Sciatic nerve (tissue), 2 donors: ENCODE measurements around the gene PC. TPM values are rescaled to one million over a fixed set of nuclear protein-coding genes. Genes with fewer than 3 reads are reported as not detected.

Experiments
- ATAC-seq: fragments of 200-7000 bp; cut with Tn5 transposase; one replicate; pipeline ENCODE4 v1.9.1; 2020; ENCODE audit warnings: mild to moderate bottlenecking, moderate library complexity
- DNase-seq: peaks from one replicate; pipeline ENCODE4 v3.0.0-alpha.2; 2020; ENCODE audit warnings: low spot score
- intact Hi-C: fragments of 100-400 bp; cut with DNase I; formaldehyde crosslinking; loops from one replicate; pipeline ENCODE4 v1.14.2; 2022
- total RNA-seq: library from RNA; stranded (reverse); fragmentation: NEBNext Ultra II Directional; extraction: Animal tissue kit (Norgen Biotek cat#: 25700); gene quantifications from one replicate; pipeline ENCODE4 v1.2.1, GENCODE V29; 2021
- donor health status: DM: no; HTN: no; CAD: no.
- donor health status: DM: no; HTN: no; CAD: no.

PC gene
- total RNA-seq, 1 donor from 2014 or later, result 103 TPM

DNA sequence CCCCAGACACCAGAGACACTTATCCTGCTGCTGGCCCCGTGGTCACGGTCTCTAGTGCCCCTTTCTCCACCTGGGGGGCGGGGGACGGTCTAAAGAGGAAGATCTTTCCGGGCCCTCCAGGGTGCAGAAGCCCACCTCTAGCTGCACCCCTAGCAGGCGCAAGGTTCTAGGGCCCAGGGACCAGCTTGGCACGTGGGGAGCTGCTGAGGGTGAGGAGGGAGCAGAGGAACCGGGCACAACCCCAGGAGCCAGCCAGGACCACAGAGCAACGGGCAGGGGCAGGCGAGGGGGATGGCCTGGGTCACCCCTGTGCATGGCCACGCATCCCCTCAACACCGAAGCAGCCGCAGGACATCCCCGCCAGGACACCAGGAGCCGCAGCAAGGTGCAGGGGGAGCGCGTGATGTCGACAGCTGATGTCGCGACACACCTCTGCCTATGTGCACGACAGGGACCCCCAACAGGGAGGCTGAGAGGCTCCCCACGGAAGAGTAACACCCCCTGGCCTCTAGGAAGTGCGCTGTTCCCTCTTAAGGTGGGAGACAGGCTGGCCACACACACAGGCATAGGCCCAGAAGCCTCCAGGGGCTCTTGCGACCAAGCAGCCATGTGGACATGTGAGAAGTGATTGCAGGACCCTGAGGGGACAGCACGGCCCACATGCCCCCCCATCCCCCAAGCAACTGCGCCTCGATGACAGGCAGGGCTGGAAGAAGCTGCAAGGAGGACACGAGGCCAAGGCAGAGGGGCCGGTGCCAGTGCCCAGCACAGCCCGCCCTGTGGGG, 96.2 kb downstream of the PC start:
- DNase-seq, result no peak
- intact Hi-C loops, result loop anchor here (10.0 kb wide), 1 partner anchor 93 kb away; the partner anchor contains the start of gene PC
- no peak for ATAC-seq

DNA sequence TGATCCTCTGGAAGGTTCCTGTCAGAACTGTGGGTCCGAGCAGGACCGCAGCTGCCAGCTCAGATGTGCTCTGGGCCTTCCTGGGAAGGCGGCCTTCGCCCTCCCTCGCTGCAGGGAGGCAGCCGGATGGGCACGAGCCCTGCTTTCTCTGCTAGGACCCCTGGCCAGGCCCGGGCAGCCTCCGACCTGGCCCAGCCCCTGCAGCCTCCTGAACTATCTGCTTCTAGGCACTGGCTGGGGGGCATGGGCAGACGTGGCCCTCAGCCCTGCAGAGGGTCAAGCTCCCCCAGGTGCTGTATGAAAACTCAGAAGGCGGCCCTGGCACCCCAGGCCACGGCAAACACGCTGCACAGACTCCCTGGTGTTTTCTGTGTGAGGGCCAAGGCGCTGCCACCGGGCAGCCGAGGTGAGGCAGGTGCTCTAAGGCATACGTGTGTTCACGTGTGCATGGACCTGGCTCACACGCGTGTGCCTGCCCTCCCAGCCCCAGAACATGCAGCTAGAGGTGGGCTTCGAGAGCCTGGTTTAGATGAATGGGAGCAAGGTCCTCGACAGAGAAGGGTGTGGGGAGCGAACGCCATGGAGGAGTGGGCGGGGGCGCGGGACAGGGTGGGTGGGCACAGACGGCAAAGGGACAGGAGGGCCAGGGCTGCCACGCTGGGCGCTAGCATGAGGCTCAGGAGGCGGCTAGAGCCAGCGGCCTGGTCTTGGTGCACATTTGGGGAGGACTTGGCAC, 97.0 kb downstream of the PC start:
- DNase-seq (no peak), ATAC-seq (no peak)
- intact Hi-C loops, result loop anchor here (10.0 kb wide), 1 partner anchor 94 kb away; the partner anchor contains the start of gene PC

DNA sequence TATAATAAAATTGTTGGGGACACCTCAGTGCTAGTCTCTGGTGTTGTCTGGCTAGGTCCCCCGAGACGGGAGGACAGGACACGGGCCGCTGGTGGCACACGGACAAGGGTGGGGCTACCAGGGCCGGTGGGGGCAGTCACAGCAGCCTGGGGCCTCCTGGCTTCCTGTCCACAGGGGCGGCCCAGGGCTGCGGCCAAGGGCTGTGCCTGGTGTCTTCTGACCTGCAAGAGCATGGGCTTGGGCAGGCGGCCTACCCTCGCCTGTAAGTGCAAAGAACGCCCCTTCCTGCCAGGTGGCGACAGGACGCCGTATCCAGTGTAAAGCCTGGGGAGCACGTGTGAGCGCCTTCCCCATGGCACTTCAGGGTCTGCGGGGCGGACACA, 97.7 kb downstream of the PC start:
- DNase-seq (no peak), ATAC-seq (no peak)
- intact Hi-C loops, result loop anchor here (10.0 kb wide), 1 partner anchor 94 kb away; the partner anchor contains the start of gene PC

DNA sequence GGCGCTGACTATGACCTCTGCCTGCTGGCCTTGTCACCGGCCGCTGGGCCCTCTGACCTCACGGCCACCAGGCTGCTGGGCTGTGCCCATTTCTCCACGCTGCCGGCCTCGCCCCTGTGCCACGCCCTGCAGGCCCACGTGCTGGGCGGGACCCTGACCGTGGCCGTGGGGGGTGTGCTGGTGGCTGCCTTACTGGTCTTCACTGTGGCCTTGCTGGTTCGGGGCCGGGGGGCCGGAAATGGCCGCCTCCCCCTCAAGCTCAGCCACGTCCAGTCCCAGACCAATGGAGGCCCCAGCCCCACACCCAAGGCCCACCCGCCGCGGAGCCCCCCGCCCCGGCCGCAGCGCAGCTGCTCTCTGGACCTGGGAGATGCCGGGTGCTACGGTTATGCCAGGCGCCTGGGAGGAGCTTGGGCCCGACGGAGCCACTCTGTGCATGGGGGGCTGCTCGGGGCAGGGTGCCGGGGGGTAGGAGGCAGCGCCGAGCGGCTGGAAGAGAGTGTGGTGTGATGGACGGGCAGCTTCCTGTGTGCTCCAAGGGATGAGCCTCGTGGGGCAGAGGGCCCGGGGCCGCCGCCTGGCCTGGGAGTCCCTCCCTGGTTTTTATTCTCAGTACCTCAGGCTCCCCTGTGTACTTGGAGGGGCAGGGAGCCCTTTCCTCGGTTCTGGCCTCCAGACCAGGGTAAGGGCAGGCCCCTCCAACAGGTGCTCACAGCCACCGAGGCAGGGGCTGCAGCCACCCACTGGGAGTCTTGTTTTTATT, 98.3 kb downstream of the PC start:
- DNase-seq (no peak), ATAC-seq (no peak)
- intact Hi-C loops, result loop anchor here (10.0 kb wide), 1 partner anchor 95 kb away; the partner anchor contains the start of gene PC

DNA sequence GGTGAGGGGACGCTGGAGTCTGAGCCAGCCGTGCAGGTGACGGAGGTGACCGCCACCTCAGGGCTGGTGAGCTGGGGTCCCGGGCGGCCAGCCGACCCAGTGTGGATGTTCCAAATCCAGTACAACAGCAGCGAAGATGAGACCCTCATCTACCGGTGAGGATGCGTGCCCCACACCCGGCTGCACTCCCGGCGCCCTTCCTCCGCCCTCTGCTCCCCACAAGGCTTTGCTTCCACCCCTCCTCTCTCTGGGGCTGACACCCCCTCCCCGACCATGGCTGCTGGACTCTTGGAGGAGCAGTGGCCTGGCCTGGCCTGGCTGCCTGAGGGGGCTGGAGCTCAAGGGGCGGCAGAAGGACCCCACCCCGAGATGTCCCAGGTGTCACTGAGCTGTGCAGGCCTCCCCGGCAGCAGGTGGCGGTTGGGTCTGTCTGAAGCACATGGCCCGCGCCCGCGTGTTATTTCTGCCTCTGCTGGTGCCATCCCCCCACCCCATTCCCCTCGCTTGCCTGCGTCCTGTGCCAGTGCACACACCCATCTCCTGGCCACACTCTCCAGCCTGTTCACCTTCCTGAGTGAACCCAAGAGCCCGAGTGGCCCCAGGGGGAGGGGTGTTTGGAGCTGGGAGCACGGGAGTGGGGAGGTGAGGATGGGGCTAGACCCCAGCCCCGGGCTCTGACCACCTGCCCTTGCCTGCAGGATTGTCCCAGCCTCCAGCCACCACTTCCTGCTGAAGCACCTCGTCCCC, 99.1 kb downstream of the PC start:
- ATAC-seq (no peak), DNase-seq (no peak)
- intact Hi-C loops, result no loop called here

DNA sequence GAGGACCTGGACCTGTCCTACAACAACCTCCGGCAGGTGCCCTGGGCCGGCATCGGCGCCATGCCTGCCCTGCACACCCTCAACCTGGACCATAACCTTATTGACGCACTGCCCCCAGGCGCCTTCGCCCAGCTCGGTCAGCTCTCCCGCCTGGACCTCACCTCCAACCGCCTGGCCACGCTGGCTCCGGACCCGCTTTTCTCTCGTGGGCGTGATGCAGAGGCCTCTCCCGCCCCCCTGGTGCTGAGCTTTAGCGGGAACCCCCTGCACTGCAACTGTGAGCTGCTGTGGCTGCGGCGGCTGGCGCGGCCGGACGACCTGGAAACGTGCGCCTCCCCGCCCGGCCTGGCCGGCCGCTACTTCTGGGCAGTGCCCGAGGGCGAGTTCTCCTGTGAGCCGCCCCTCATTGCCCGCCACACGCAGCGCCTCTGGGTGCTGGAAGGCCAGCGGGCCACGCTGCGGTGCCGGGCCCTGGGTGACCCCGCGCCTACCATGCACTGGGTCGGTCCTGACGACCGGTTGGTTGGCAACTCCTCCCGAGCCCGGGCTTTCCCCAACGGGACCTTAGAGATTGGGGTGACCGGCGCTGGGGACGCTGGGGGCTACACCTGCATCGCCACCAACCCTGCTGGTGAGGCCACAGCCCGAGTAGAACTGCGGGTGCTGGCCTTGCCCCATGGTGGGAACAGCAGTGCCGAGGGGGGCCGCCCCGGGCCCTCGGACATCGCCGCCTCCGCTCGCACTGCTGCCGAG, 99.8 kb downstream of the PC start:
- DNase-seq, result peak; percentile 62
- ATAC-seq, result no peak
- intact Hi-C loops, result no loop called here

DNA sequence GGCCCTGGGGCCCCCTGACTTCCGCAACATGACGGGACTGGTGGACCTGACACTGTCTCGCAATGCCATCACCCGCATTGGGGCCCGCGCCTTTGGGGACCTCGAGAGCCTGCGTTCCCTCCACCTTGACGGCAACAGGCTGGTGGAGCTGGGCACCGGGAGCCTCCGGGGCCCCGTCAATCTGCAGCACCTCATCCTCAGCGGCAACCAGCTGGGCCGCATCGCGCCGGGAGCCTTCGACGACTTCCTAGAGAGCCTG, 100.3 kb downstream of the PC start:
- peak; percentile 63 for DNase-seq
- intact Hi-C loops, result no loop called here

GRCh38 chr11:66857234-66857926, 100.8 kb downstream of the PC start:
- DNase-seq, result peak; percentile 66
- intact Hi-C loops, result no loop called here
- no peak for ATAC-seq

More for the DNA sequence above, 100.3 kb downstream of the PC start:
- no peak for ATAC-seq

DNA sequence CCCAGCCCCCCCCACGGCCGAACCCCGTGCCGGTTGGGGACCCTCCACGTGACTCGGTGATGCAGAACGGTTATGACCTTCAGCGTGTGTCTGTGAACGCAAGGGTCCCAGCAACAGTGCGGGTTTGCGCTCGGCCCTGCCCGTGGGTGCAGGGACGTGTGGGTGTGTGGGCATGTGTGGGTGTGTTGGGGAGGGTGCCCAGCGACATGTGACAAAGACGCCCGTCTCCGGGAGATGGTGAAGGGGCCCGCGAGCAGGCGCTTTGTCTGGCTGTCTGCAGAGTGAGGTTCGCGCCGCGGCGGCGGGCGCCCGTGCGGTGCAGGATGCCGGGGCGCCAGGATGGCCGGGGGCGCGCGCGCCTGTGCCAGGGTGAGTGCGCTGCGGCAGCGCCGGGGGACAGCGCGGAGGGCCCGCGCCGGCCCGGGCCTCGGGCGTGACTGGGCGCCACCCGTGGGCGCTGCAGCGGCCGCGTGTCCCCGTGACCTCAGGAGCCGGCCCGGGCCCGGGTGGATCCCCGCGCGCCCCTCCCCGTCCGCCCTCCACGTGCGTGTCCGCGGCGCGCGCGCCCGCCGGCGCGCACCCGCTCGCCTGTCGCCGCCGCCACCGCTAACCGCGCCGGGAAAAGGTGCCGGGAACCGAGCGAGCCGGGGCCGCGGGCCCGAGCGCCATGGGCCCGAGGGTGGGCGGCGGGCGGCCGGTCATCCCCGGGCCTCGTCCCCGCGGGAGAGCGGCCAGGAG, 101.5 kb downstream of the PC start, which contains the start of gene LRFN4:
Gene LRFN4, plus strand, starts transcription at position 569 of the 738 bp plus-strand sequence. CDS start 681 bp downstream, outside the sequence.
- DNase-seq (peak; percentile 72), ATAC-seq (peak; percentile 12)
- intact Hi-C loops, result no loop called here

- intact Hi-C loops, result no loop called here
- peak; percentile 96 for DNase-seq
- ATAC-seq, result peak; percentile 90
These were observed 102.3 kb downstream of the PC start for GRCh38 chr11:66855574-66856495.

DNA sequence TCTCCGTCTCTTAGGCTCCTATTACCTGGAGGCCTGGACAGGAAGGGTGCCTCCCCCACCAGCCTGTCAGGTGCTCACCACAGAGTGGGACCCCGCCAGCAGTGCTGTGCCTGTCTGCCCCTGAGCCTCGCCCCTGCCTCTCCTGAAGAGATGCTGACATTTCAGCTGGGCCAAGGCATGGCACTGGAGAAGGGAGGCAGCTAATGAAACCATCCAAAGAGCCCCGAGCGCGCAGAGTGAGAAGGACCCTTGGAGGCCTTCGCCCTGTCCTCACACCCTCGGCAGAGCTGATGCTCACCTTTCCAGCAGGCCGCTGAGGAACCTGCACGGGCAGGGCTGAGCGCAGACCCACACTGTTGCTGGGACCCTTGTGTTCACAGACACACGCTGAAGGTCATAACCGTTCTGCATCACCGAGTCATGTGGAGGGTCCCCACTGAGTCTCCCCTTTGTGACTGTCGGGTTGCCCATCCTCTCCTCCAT, 103.4 kb downstream of the PC start:
- no peak for DNase-seq
- no peak for ATAC-seq
- intact Hi-C loops, result no loop called here

DNA sequence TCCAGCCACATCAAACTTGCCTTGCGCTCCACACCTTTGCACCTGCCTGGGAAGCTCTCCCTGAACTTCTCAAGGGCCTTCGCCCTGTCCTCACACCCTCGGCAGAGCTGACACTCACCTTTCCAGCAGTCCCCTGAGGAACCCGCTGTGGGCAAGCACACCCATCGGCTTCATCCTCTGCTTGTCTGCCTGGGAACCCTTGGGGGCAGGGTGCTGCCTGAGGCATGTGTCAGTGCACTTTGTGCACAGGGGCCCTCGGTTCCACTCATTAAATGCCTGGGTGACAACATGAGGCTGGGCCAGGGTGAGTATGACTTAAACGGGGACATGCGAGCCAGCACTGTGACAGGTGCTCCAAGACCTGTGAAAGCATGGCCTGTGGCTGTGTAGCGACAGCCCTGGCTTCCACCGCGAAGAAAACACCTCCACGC, 103.9 kb downstream of the PC start:
- intact Hi-C loops, result no loop called here
- no peak for DNase-seq

DNA sequence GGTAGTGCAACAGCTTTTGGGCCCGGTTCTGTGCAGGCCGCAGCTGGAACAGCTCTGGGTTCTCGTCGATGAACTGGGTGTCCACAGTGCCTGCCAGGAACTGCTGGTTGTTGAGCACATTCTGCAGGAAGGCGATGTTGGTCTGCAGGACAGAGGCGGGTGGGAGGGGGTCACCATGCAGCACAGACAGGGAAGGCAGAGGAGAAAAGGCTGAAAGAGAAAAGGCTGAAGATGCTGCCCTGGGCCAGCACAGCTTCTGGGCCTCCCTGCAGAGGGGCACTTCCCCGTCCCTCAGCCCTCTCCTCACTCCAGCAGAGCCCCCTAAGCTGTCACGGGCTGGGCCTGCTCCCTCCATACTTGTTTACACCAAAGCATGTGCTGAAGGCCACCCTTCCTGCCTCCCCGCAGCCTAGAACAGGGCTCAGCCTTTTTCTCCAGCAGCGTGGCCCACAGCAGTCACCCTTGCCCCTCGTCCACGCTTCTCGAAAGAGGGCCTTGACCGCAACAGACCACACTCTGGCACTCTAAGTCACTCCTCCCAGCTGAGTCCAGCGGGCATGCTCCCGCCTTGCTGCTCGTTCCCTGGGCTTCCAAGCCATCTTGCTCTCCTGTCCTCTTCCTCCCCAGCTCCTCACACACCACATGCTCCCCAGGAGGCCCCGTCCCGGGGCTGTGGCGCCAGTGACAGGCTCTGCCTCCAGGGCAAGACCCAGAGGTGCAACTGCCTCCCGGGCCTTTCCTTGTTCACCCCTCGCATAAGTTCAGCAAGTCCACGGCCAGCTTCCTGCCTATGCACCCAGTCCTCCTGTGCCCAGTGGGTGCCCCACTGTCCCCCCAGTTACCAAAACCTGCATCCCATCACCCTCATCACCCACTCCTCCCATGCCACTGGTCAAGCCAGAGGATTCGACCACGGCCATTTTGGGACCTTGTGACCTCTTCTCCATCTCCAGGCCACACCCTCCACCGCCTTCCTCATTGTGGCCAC, 104.6 kb downstream of the PC start:
- intact Hi-C loops, result no loop called here

More for the DNA sequence above, 103.9 kb downstream of the PC start:
- no peak for ATAC-seq

DNA sequence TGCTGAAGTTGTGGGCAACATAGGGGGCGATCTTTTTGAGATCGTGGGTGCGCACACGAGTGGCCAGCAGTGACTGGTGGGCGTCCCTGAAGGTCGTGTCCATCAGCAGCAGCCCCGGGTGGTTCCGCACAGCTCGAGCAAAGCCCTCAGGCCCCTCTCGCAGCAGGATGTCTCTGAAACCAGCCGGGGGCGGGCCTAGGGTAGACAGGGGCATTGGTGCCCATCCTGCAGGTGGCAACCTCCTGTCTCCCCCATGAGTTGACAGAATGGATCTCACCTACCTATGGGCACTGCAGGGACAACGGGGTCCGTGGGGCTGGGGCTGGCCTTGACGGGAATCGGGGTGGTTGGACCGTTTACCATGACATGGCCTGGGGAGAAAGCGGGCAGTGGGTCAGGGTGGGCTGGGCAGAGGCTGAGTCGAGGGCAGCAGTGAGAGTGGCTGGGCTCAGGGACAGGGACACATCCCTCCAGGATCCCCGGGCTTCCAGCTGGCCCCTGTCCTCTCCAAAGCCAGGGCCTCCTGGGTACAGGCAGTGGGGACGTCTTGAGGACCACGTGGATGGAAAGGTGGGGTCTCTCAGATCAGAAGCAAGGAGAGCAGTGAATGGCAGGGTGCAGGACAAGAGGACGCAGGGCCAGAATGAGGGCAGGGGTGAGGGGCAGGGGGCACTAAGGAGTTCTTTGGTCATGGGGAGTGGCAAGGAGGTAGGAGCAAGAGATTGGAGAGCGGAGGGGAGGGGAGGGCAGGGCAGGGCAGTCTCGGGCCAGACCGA, 105.5 kb downstream of the PC start:
- DNase-seq (peak; percentile 59), ATAC-seq (no peak)
- intact Hi-C loops, result no loop called here

More for the DNA sequence above, 104.6 kb downstream of the PC start:
- no peak for DNase-seq
- no peak for ATAC-seq
